Measurements from ENCODE around the gene TMEM271. TPM values are rescaled to one million over a fixed set of nuclear protein-coding genes. Genes with fewer than 3 reads are reported as not detected.

TMEM271 gene
- total RNA-seq, 1 donor from 2014 or later = not detected

GRCh38 chr4:538542-539142 is 37.5 kb downstream of the TMEM271 start:
- Mint-ChIP-seq H3K27ac (no peak overlapping the region), H3K27me3 (no peaks in the 10 kb centered on the region), H3K4me3 (no peak overlapping the region), H3K36me3 (ENCODE audit: low read depth) (peaks cover 44% of the 10 kb centered on the region), H3K4me1 (no peaks in the 10 kb centered on the region), H3K9me3 (peaks cover 5% of the 10 kb centered on the region)
- POLR2A ChIA-PET = no interaction called here
- DNase-seq (no peak), ATAC-seq (ENCODE audit: low read depth) (no peak)
- no peak for TF ChIP-seq CTCF (IDR thresholded peaks at IDR 0.05)
- CTCF ChIA-PET = no interaction called here
- intact Hi-C loops (cut with micrococcal nuclease) = no loop called here

- H3K4me1 Mint-ChIP-seq = no peaks in the 10 kb centered on the region
- no peak overlapping the region for H3K4me3 Mint-ChIP-seq
- H3K27ac Mint-ChIP-seq = no peak overlapping the region
- no peaks in the 10 kb centered on the region for H3K27me3 Mint-ChIP-seq
- no peak for DNase-seq
- H3K36me3 Mint-ChIP-seq (ENCODE audit: low read depth) = peaks cover 50% of the 10 kb centered on the region
- no peak for TF ChIP-seq CTCF (IDR thresholded peaks at IDR 0.05)
- ChIA-PET CTCF (no interaction called here), POLR2A (no interaction called here)
- intact Hi-C loops (cut with micrococcal nuclease) = no loop called here
- peaks cover under 1% of the 10 kb centered on the region for H3K9me3 Mint-ChIP-seq
- ATAC-seq (ENCODE audit: low read depth) = no peak
Observed at GRCh38 chr4:537436-538264, 38.4 kb downstream of the TMEM271 start.

- no peak overlapping the region for H3K4me3 Mint-ChIP-seq
- peaks cover 61% of the 10 kb centered on the region for H3K36me3 Mint-ChIP-seq (ENCODE audit: low read depth)
- POLR2A ChIA-PET = no interaction called here
- H3K4me1 Mint-ChIP-seq = no peaks in the 10 kb centered on the region
- H3K27ac Mint-ChIP-seq = no peak overlapping the region
- no peaks in the 10 kb centered on the region for H3K27me3 Mint-ChIP-seq
- TF ChIP-seq CTCF (IDR thresholded peaks at IDR 0.05) = no peak
- DNase-seq = no peak
- H3K9me3 Mint-ChIP-seq = peaks cover 3% of the 10 kb centered on the region
- ATAC-seq (ENCODE audit: low read depth) = no peak
- intact Hi-C loops (cut with micrococcal nuclease) = no loop called here
- CTCF ChIA-PET = no interaction called here
Observed at GRCh38 chr4:536351-536972, 39.6 kb downstream of the TMEM271 start.

GRCh38 chr4:535924-536281 is 40.2 kb downstream of the TMEM271 start:
- no peak overlapping the region for H3K27ac Mint-ChIP-seq
- H3K4me3 Mint-ChIP-seq = no peak overlapping the region
- DNase-seq = no peak
- no peaks in the 10 kb centered on the region for H3K4me1 Mint-ChIP-seq
- peaks cover 65% of the 10 kb centered on the region for H3K36me3 Mint-ChIP-seq (ENCODE audit: low read depth)
- TF ChIP-seq CTCF (IDR thresholded peaks at IDR 0.05) = no peak
- ChIA-PET POLR2A (no interaction called here), CTCF (no interaction called here)
- intact Hi-C loops (cut with micrococcal nuclease) = no loop called here
- no peak for ATAC-seq (ENCODE audit: low read depth)
- H3K9me3 Mint-ChIP-seq = peaks cover 3% of the 10 kb centered on the region
- no peaks in the 10 kb centered on the region for H3K27me3 Mint-ChIP-seq

GRCh38 chr4:535181-535923 is 40.7 kb downstream of the TMEM271 start:
- intact Hi-C loops (cut with micrococcal nuclease) = no loop called here
- TF ChIP-seq CTCF (IDR thresholded peaks at IDR 0.05) = no peak
- peaks cover 71% of the 10 kb centered on the region for H3K36me3 Mint-ChIP-seq (ENCODE audit: low read depth)
- peaks cover 3% of the 10 kb centered on the region for H3K9me3 Mint-ChIP-seq
- ChIA-PET CTCF (no interaction called here), POLR2A (no interaction called here)
- ATAC-seq (ENCODE audit: low read depth) (no peak), DNase-seq (no peak)
- H3K27me3 Mint-ChIP-seq = no peaks in the 10 kb centered on the region
- H3K27ac Mint-ChIP-seq = no peak overlapping the region
- no peaks in the 10 kb centered on the region for H3K4me1 Mint-ChIP-seq
- no peak overlapping the region for H3K4me3 Mint-ChIP-seq

Measured in activated B cell treated with CpG ODN at 0.5 μM for 24 hours (primary cell).